ENCODE data around the gene RAD51B.

- TF ChIP-seq POLR2A (IDR thresholded peaks at IDR 0.05) (no peak), EP300 (IDR thresholded peaks at IDR 0.05) (no peak)
- TF ChIP-seq, protein P1, sequence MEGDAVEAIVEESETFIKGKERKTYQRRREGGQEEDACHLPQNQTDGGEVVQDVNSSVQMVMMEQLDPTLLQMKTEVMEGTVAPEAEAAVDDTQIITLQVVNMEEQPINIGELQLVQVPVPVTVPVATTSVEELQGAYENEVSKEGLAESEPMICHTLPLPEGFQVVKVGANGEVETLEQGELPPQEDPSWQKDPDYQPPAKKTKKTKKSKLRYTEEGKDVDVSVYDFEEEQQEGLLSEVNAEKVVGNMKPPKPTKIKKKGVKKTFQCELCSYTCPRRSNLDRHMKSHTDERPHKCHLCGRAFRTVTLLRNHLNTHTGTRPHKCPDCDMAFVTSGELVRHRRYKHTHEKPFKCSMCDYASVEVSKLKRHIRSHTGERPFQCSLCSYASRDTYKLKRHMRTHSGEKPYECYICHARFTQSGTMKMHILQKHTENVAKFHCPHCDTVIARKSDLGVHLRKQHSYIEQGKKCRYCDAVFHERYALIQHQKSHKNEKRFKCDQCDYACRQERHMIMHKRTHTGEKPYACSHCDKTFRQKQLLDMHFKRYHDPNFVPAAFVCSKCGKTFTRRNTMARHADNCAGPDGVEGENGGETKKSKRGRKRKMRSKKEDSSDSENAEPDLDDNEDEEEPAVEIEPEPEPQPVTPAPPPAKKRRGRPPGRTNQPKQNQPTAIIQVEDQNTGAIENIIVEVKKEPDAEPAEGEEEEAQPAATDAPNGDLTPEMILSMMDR (IDR thresholded peaks at IDR 0.05): no peak
Measured at GRCh38 chr14:68373847-68374444, 554.4 kb downstream of the RAD51B start.

Measured in tibial nerve (tissue), 4 donors.